MG63 (cell line): Measurements from ENCODE around the gene SCAI. TPM values are rescaled to one million over a fixed set of nuclear protein-coding genes. Genes with fewer than 3 reads are reported as not detected.
"Not testable (repeated sequence)": the region's sequence is repeated elsewhere in the genome, so short reads cannot be mapped to it uniquely, and the experiment has no call there.

Source experiments
- DNase-seq: peaks from one replicate; pipeline ENCODE4 v3.0.0-alpha.2; 2020
- H3K27me3 ChIP-seq: fragments of 250-450 bp; sonication (Bioruptor Pico); 2 replicates; pipeline ENCODE4 v1.5.1; 2020; ENCODE audit warnings: mild to moderate bottlenecking, moderate library complexity
- H3K36me3 ChIP-seq: fragments of 250-450 bp; sonication (Bioruptor Pico); 2 replicates; pipeline ENCODE4 v1.5.1; 2020; ENCODE audit warnings: mild to moderate bottlenecking, moderate library complexity
- H3K4me3 ChIP-seq: fragments of 250-450 bp; sonication (Bioruptor Pico); 2 replicates; pipeline ENCODE4 v1.5.1; 2020; ENCODE audit warnings: mild to moderate bottlenecking, moderate library complexity
- H3K9me3 ChIP-seq: fragments of 250-450 bp; sonication (Bioruptor Pico); 2 replicates; pipeline ENCODE4 v1.5.1; 2020; ENCODE audit warnings: mild to moderate bottlenecking, moderate library complexity
- total RNA-seq: library from RNA; depleted of rRNA; stranded (reverse); fragments of >200 nt; shearing (Covaris generic); gene quantifications from 2 replicates; pipeline ENCODE4 v1.2.3, GENCODE V29; 2014; ENCODE audit warnings: low replicate concordance

SCAI gene
- total RNA-seq, 1 experiment from 2014 or later, result 13.2 TPM

GRCh38 chr9:125008599-125008998, 134.7 kb downstream of the SCAI start:
- Histone ChIP-seq H3K27me3 (no peaks in the 10 kb centered on the region), H3K9me3 (no peaks in the 10 kb centered on the region; the same call in 1 of the 2 replicates), H3K4me3 (no peak overlapping the region), H3K36me3 (peaks cover 21% of the 10 kb centered on the region)
- no peak for DNase-seq

GRCh38 chr9:125003332-125003731, 140.0 kb downstream of the SCAI start:
- H3K27me3 ChIP-seq, result no peaks in the 10 kb centered on the region
- DNase-seq, result no peak
- no peak overlapping the region for H3K4me3 ChIP-seq
- H3K9me3 ChIP-seq, result no peaks in the 10 kb centered on the region
- peaks cover 27% of the 10 kb centered on the region for H3K36me3 ChIP-seq

GRCh38 chr9:124983698-124984097, 159.6 kb downstream of the SCAI start:
- Histone ChIP-seq H3K9me3 (no peaks in the 10 kb centered on the region), H3K36me3 (peaks cover 26% of the 10 kb centered on the region), H3K4me3 (no peak overlapping the region), H3K27me3 (no peaks in the 10 kb centered on the region)
- DNase-seq, result no peak

GRCh38 chr9:124980431-124980830, 162.9 kb downstream of the SCAI start:
- DNase-seq, result no peak
- Histone ChIP-seq H3K4me3 (no peak overlapping the region), H3K9me3 (no peaks in the 10 kb centered on the region), H3K36me3 (peaks cover 24% of the 10 kb centered on the region), H3K27me3 (no peaks in the 10 kb centered on the region)

GRCh38 chr9:124975131-124975530, 168.2 kb downstream of the SCAI start:
- no peak for DNase-seq
- no peaks in the 10 kb centered on the region for H3K9me3 ChIP-seq
- H3K36me3 ChIP-seq, result peaks cover 41% of the 10 kb centered on the region
- no peak overlapping the region for H3K4me3 ChIP-seq
- H3K27me3 ChIP-seq, result no peaks in the 10 kb centered on the region

GRCh38 chr9:124973807-124974206, 169.5 kb downstream of the SCAI start:
- Histone ChIP-seq H3K9me3 (no peaks in the 10 kb centered on the region), H3K27me3 (no peaks in the 10 kb centered on the region), H3K36me3 (peaks cover 43% of the 10 kb centered on the region), H3K4me3 (no peak overlapping the region)
- DNase-seq, result no peak

- Histone ChIP-seq H3K36me3 (peaks cover 50% of the 10 kb centered on the region), H3K4me3 (no peak overlapping the region), H3K27me3 (no peaks in the 10 kb centered on the region), H3K9me3 (no peaks in the 10 kb centered on the region)
- no peak for DNase-seq
Measured at GRCh38 chr9:124972241-124972770, 171.0 kb downstream of the SCAI start.

GRCh38 chr9:124969401-124969800, 173.9 kb downstream of the SCAI start:
- Histone ChIP-seq H3K27me3 (no peaks in the 10 kb centered on the region), H3K4me3 (no peak overlapping the region), H3K9me3 (no peaks in the 10 kb centered on the region), H3K36me3 (peaks cover 38% of the 10 kb centered on the region)
- no peak for DNase-seq

- Histone ChIP-seq H3K27me3 (no peaks in the 10 kb centered on the region), H3K36me3 (peaks cover 33% of the 10 kb centered on the region), H3K9me3 (no peaks in the 10 kb centered on the region), H3K4me3 (no peak overlapping the region)
- no peak for DNase-seq
Measured at GRCh38 chr9:124968238-124968637, 175.1 kb downstream of the SCAI start.

- DNase-seq, H3K4me3 ChIP-seq, H3K9me3 ChIP-seq: not testable (repeated sequence)
Measured at GRCh38 chr9:124965775-124966568, 177.4 kb downstream of the SCAI start.

GRCh38 chr9:124964604-124965003, 178.7 kb downstream of the SCAI start:
- H3K4me3 ChIP-seq, result no peak overlapping the region

More at GRCh38 chr9:124965775-124966568, 177.4 kb downstream of the SCAI start:
- H3K36me3 ChIP-seq, result peaks cover 14% of the 10 kb centered on the region
- H3K27me3 ChIP-seq, result not testable (repeated sequence)

GRCh38 chr9:124964056-124964455, 179.3 kb downstream of the SCAI start:
- no peak for DNase-seq

More at GRCh38 chr9:124964604-124965003, 178.7 kb downstream of the SCAI start:
- Histone ChIP-seq H3K27me3 (no peaks in the 10 kb centered on the region), H3K9me3 (no peaks in the 10 kb centered on the region), H3K36me3 (peaks cover 14% of the 10 kb centered on the region)
- no peak for DNase-seq

GRCh38 chr9:124960409-124960752, 182.9 kb downstream of the SCAI start:
- no peaks in the 10 kb centered on the region for H3K9me3 ChIP-seq
- H3K4me3 ChIP-seq, result no peak overlapping the region
- no peak for DNase-seq
- no peaks in the 10 kb centered on the region for H3K27me3 ChIP-seq
- no peaks in the 10 kb centered on the region; the same call in 1 of the 2 replicates for H3K36me3 ChIP-seq

More at GRCh38 chr9:124964056-124964455, 179.3 kb downstream of the SCAI start:
- no peak overlapping the region for H3K4me3 ChIP-seq
- peaks cover 9% of the 10 kb centered on the region; the same call in 1 of the 2 replicates for H3K36me3 ChIP-seq
- no peaks in the 10 kb centered on the region for H3K27me3 ChIP-seq
- H3K9me3 ChIP-seq, result no peaks in the 10 kb centered on the region

GRCh38 chr9:124959671-124960408, 183.5 kb downstream of the SCAI start:
- not testable (repeated sequence) for H3K27me3 ChIP-seq, H3K36me3 ChIP-seq, H3K9me3 ChIP-seq, H3K4me3 ChIP-seq, DNase-seq

GRCh38 chr9:124954255-124954654, 189.1 kb downstream of the SCAI start:
- no peak for DNase-seq
- H3K27me3 ChIP-seq, result no peaks in the 10 kb centered on the region
- no peaks in the 10 kb centered on the region for H3K9me3 ChIP-seq
- no peak overlapping the region for H3K4me3 ChIP-seq
- peaks cover 3% of the 10 kb centered on the region for H3K36me3 ChIP-seq

GRCh38 chr9:124950050-124950718, 193.1 kb downstream of the SCAI start:
- Histone ChIP-seq H3K4me3 (no peak overlapping the region), H3K9me3 (no peaks in the 10 kb centered on the region), H3K27me3 (no peaks in the 10 kb centered on the region), H3K36me3 (peaks cover 3% of the 10 kb centered on the region)
- no peak for DNase-seq

GRCh38 chr9:124949387-124949786, 193.9 kb downstream of the SCAI start:
- Histone ChIP-seq H3K4me3 (no peak overlapping the region), H3K9me3 (no peaks in the 10 kb centered on the region), H3K36me3 (peaks cover 3% of the 10 kb centered on the region), H3K27me3 (no peaks in the 10 kb centered on the region)
- no peak for DNase-seq
